Colonic mucosa (tissue), 4 donors: ENCODE results near the gene TULP1. TPM values are rescaled to one million over a fixed set of nuclear protein-coding genes. Genes with fewer than 3 reads are reported as not detected.
A peak's percentile ranks its signal among the peaks of the same experiment; 100 is the strongest.

Experiments
- DNase-seq: peaks from one replicate; pipeline ENCODE4 v3.0.0-alpha.2; 2020
- H3K27ac ChIP-seq: fragments of 200-600 bp; one replicate; pipeline ENCODE4 v1.8.0; 2021
- H3K27me3 ChIP-seq: fragments of 200-600 bp; one replicate; pipeline ENCODE4 v1.8.0; 2021
- H3K36me3 ChIP-seq: fragments of 200-600 bp; one replicate; pipeline ENCODE4 v1.8.0; 2021
- H3K4me1 ChIP-seq: fragments of 200-600 bp; one replicate; pipeline ENCODE4 v1.8.0; 2021; ENCODE audit warnings: mild to moderate bottlenecking
- H3K4me3 ChIP-seq: fragments of 200-600 bp; one replicate; pipeline ENCODE4 v1.8.0; 2021
- H3K9ac ChIP-seq, 2 donors: one replicate each; pipeline ENCODE4 v1.7.0; 2013; ENCODE audit warnings: control low read depth in 2 of 2, low read depth in 2 of 2, low read length in 2 of 2
- H3K9me3 ChIP-seq: fragments of 200-600 bp; one replicate; pipeline ENCODE4 v1.8.0; 2021
- intact Hi-C: fragments of 100-400 bp; cut with DNase I; formaldehyde crosslinking; loops from one replicate; pipeline ENCODE4 v1.14.1; 2022
- total RNA-seq, 2 donors: library from RNA; stranded (reverse); fragmentation: NEBNext Ultra II Directional in 1 of 2; extraction: Animal tissue kit (Norgen Biotek cat#: 25700) in 1 of 2; gene quantifications; one replicate each; pipeline ENCODE4 v1.2.1, GENCODE V29; 2021
- TF ChIP-seq, protein P1 (sequence below): fragments of 200-600 bp; IDR thresholded peaks from one replicate; pipeline ENCODE4 v1.8.0; 2022; ENCODE audit warnings: antibody characterized with exemption, mild to moderate bottlenecking
- donor health status: healthy.
- donor health status: DM: no; HTN: no; CAD: no.
- donor health status: DM: no; HTN: no; CAD: no.

Gene TULP1
- total RNA-seq, 2 donors from 2014 or later = not detected

DNA sequence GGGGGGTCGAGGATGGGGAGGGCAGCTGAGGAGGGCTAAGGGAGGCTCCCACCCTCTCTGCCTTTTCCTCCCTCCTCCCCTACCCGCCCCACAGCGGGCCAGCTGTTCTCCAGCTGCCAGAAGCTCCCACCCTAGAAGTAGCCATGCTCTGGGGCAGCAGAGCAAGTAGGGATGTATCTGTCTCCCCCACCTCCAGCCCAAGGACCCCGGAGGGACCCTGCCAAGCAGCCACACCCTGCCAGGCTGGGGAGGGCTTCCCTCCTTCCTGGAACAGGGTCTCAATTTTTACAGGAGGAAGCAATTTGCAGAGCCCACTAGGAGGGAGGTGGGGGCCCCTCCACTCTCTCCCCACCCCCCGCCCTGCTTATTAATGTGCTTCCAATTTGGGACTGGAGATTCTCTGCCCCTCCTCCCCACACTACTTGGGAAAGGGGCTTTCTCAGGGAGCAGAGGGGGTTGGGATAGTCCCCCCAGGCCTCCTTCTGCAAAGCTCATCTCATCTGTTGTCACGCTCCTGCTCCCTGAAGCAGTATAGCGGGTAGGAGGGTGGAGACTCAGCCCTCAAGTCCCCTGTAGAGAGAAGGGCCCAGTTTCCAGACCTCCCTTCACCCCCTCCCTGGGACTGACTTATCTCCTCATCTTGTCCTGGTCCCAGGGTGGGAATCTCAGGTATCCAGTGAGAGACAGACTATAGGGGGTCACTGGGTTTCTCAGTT lies 20.3 kb downstream of the TULP1 start:
- peaks cover 2% of the 10 kb centered on the region for H3K27me3 ChIP-seq
- intact Hi-C loops = no loop called here
- peaks cover 23% of the 10 kb centered on the region for H3K4me1 ChIP-seq
- peak overlapping the region; percentile 41 to 53 for H3K9ac ChIP-seq
- no peaks in the 10 kb centered on the region for H3K9me3 ChIP-seq
- H3K27ac ChIP-seq = peak overlapping the region; percentile 34
- no peak overlapping the region for H3K4me3 ChIP-seq
- no peak for DNase-seq
- no peaks in the 10 kb centered on the region for H3K36me3 ChIP-seq
- TF ChIP-seq, protein P1, sequence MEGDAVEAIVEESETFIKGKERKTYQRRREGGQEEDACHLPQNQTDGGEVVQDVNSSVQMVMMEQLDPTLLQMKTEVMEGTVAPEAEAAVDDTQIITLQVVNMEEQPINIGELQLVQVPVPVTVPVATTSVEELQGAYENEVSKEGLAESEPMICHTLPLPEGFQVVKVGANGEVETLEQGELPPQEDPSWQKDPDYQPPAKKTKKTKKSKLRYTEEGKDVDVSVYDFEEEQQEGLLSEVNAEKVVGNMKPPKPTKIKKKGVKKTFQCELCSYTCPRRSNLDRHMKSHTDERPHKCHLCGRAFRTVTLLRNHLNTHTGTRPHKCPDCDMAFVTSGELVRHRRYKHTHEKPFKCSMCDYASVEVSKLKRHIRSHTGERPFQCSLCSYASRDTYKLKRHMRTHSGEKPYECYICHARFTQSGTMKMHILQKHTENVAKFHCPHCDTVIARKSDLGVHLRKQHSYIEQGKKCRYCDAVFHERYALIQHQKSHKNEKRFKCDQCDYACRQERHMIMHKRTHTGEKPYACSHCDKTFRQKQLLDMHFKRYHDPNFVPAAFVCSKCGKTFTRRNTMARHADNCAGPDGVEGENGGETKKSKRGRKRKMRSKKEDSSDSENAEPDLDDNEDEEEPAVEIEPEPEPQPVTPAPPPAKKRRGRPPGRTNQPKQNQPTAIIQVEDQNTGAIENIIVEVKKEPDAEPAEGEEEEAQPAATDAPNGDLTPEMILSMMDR = no peak

DNA sequence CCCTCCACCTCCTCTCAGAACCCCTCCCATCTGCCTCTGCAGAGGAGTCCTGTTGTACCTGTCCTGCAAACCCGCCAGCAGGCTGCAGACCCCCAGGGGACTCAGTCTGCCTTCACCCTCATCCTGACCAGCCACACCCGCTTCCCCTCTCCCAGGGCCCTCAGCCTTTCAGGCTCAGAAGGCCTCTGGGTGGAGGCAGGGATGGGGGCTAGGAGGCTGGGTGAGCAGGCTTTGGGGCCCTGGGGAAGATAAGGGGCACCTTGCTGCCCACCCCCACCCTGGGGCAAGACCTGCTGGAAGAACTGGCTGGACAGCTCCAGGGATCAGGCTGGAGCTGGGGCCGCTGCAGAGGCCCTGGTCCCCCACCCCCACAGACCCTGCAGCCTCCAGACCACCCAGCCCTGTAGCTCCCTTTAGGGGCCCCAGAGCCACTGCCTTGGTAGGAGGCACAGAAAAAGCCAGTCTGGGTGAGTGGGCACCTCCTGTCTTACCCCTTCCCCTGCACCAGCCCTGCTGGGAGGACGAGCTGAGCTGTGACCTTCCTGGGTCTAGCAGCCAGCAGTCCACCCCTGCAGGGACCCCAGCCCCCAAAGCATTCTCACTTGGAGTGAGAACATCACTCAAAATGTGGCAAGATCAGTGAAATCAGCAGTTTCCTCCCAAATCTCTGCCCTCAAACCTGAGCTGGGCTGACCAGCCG lies 21.0 kb downstream of the TULP1 start:
- H3K27me3 ChIP-seq = no peaks in the 10 kb centered on the region
- intact Hi-C loops = no loop called here
- peaks cover 30% of the 10 kb centered on the region for H3K4me1 ChIP-seq
- H3K36me3 ChIP-seq = no peaks in the 10 kb centered on the region
- no peak for DNase-seq
- H3K9me3 ChIP-seq = no peaks in the 10 kb centered on the region
- peak overlapping the region; percentile 14 to 53 for H3K9ac ChIP-seq
- H3K4me3 ChIP-seq = no peak overlapping the region
- peak overlapping the region; percentile 34 for H3K27ac ChIP-seq
- TF ChIP-seq, protein P1 = no peak

DNA sequence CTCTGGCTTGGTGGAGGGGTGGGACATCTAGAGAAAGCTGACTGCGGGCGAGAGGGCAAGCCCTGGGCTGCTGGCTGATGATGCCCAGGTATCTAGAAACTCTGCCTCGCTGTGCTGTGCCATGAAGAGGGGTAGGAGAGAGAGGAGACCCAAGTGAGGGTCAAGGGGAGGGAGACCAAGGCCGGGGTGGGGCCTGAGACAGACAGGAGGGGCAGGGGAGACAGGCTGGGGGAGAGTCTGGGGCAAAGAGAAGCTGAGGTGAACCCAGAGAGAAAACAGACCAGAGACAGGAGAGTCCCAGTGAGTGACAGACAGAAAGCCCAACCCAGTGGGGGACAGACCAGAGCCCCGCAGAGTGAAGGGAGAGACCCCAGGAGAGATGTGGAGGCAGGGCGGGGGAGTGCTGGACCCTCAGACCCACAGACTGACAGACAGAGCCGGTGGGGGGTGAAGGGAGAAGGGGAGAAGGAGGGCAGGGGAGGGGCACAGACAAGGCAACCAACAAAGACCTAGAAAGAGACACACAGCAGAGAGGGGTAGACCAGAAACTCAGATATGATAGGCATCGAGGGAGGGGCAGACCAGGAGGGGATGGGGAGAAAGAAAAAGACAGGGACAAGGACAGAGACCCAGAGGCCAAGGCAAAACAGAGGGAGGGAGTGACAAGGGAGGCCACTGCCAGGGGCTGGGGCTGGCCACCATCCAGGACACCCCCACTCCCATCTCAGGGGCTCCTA lies 21.7 kb downstream of the TULP1 start:
- TF ChIP-seq, protein P1 = no peak
- no peak for DNase-seq

DNA sequence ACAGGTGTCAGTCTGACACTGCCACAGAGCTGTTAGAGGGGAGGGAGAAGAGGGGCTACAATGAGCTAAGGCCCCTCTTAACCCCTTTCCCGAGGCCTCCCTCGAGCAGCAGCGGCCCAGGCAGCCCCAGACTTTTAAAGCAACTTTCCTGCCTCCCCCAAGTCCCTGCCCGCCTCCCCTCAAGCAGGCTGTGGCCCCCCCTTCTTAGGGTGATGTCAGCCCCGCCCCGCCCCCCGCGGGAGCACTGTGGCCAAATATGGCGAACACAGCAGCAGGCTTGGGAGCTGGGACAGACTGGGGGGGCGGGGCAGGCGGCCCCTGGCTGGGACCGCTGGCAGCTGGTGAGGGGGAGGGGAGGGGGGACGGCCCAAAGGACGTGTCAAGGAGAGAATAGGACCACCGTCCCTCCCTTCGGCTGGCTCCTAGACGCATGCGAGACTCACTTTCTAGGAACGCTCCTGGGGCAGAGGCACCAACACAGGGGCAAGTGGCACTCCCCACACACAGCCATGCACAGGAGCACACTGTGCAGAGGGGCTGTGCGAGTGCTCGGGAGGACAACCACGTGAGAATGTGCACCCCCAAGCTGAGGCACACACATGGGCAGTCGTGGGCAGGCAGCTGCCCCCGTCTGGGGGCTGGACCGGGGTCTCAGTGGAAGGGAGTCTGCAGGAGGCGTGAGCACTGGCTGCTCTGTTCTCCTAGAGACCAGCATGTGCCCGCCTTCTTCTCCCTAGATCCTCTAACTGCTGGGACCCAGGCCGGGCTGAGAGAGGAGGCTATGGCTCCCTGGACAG lies 22.5 kb downstream of the TULP1 start:
- no peaks in the 10 kb centered on the region for H3K9me3 ChIP-seq
- no peaks in the 10 kb centered on the region for H3K36me3 ChIP-seq
- H3K4me3 ChIP-seq = no peak overlapping the region
- peak overlapping the region; percentile 94 for H3K27ac ChIP-seq
- TF ChIP-seq, protein P1 = no peak
- intact Hi-C loops = no loop called here
- H3K9ac ChIP-seq = peak overlapping the region; percentile 18 to 34
- H3K27me3 ChIP-seq = no peaks in the 10 kb centered on the region
- peak; percentile 59 for DNase-seq
- peaks cover 42% of the 10 kb centered on the region for H3K4me1 ChIP-seq

More for the DNA sequence above, 21.7 kb downstream of the TULP1 start:
- Histone ChIP-seq H3K4me1 (peaks cover 37% of the 10 kb centered on the region), H3K36me3 (no peaks in the 10 kb centered on the region), H3K27me3 (no peaks in the 10 kb centered on the region), H3K4me3 (no peak overlapping the region), H3K27ac (peak overlapping the region; percentile 65), H3K9me3 (no peaks in the 10 kb centered on the region), H3K9ac (peak overlapping the region; percentile 13 to 34)
- intact Hi-C loops = no loop called here

DNA sequence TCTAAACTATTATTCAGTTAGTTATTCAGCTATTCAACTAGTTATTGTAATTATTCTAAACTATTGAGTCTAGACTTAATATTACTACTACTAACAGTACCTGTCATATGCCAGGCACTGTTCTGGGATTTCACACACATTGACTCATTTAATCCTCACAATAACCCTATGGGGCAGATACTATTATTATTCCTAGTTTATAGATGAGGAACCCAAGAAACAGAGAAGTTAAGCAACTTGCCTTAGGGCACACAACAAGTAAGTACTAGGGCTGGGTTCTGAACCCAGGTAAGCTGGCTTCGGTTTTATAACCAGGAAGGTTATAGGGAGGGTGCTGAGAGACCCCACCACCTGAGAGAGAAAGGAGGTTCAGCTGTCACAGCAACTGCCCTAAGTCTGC lies 23.6 kb downstream of the TULP1 start:
- Histone ChIP-seq H3K4me1 (peaks cover 37% of the 10 kb centered on the region), H3K9me3 (no peaks in the 10 kb centered on the region), H3K27ac (peak overlapping the region; percentile 94), H3K9ac (no peak overlapping the region), H3K4me3 (no peak overlapping the region), H3K27me3 (no peaks in the 10 kb centered on the region), H3K36me3 (no peaks in the 10 kb centered on the region)
- DNase-seq = no peak
- TF ChIP-seq, protein P1 = no peak
- intact Hi-C loops = no loop called here
